SK-N-SH (cell line): ENCODE measurements around the gene CLEC7A.

Experiments
- EZH2phosphoT487 ChIP-seq: fragments of 200-600 bp; sonication (generic); IDR thresholded peaks from 2 replicates; pipeline ENCODE4 v1.6.1; 2017; ENCODE audit warnings: low read depth, mixed run types, mild to moderate bottlenecking, antibody characterized with exemption, moderate library complexity, borderline replicate concordance
- POLR2AphosphoS5 ChIP-seq: IDR thresholded peaks from 2 replicates; pipeline ENCODE4 v1.6.1; 2012; ENCODE audit warnings: low read depth, low read length
- RFX5 ChIP-seq: IDR thresholded peaks from 2 replicates; pipeline ENCODE4 v1.6.1; 2012; ENCODE audit warnings: mild to moderate bottlenecking, improper control_type of control experiment, low read length
- USF2 ChIP-seq: fragments of 150-350 bp; IDR thresholded peaks from 2 replicates; pipeline ENCODE4 v1.6.1; 2017; ENCODE audit warnings: antibody characterized with exemption, low read length, low read depth, borderline replicate concordance
- TF ChIP-seq, protein P1 (sequence below): fragments of 200-600 bp; sonication (generic); IDR thresholded peaks from 2 replicates; pipeline ENCODE4 v1.6.1; 2017; ENCODE audit warnings: antibody characterized with exemption, mild to moderate bottlenecking, moderate library complexity
- TF ChIP-seq, protein P2 (sequence below): IDR thresholded peaks from 2 replicates; pipeline ENCODE4 v1.6.1; 2012; ENCODE audit warnings: mild to moderate bottlenecking, low read depth, low read length, moderate library complexity

DNA sequence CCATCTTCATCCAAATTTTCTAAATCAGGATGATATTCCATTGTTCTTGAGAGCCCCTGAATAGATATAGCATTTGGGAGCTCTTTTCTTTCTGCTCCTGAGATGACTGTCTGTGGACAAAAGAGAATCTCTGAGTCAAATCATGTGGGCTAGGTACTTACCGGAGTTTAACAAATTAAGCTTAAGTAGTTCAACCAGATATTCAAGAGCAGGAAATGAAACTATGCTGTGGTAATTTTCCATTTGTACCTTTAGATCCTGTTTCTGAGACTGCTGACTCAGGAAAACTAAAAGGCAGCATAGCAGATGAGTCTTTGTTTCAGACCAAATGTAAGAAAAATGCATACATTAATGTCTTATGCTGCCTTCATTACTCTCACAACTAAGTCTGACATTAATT, at the start of gene CLEC7A:
- TF ChIP-seq POLR2AphosphoS5, result no peak
- TF ChIP-seq USF2, result no peak
- no peak for TF ChIP-seq EZH2phosphoT487
- TF ChIP-seq, protein P1, sequence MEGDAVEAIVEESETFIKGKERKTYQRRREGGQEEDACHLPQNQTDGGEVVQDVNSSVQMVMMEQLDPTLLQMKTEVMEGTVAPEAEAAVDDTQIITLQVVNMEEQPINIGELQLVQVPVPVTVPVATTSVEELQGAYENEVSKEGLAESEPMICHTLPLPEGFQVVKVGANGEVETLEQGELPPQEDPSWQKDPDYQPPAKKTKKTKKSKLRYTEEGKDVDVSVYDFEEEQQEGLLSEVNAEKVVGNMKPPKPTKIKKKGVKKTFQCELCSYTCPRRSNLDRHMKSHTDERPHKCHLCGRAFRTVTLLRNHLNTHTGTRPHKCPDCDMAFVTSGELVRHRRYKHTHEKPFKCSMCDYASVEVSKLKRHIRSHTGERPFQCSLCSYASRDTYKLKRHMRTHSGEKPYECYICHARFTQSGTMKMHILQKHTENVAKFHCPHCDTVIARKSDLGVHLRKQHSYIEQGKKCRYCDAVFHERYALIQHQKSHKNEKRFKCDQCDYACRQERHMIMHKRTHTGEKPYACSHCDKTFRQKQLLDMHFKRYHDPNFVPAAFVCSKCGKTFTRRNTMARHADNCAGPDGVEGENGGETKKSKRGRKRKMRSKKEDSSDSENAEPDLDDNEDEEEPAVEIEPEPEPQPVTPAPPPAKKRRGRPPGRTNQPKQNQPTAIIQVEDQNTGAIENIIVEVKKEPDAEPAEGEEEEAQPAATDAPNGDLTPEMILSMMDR, result no peak
- TF ChIP-seq RFX5, result no peak
- TF ChIP-seq, protein P2, sequence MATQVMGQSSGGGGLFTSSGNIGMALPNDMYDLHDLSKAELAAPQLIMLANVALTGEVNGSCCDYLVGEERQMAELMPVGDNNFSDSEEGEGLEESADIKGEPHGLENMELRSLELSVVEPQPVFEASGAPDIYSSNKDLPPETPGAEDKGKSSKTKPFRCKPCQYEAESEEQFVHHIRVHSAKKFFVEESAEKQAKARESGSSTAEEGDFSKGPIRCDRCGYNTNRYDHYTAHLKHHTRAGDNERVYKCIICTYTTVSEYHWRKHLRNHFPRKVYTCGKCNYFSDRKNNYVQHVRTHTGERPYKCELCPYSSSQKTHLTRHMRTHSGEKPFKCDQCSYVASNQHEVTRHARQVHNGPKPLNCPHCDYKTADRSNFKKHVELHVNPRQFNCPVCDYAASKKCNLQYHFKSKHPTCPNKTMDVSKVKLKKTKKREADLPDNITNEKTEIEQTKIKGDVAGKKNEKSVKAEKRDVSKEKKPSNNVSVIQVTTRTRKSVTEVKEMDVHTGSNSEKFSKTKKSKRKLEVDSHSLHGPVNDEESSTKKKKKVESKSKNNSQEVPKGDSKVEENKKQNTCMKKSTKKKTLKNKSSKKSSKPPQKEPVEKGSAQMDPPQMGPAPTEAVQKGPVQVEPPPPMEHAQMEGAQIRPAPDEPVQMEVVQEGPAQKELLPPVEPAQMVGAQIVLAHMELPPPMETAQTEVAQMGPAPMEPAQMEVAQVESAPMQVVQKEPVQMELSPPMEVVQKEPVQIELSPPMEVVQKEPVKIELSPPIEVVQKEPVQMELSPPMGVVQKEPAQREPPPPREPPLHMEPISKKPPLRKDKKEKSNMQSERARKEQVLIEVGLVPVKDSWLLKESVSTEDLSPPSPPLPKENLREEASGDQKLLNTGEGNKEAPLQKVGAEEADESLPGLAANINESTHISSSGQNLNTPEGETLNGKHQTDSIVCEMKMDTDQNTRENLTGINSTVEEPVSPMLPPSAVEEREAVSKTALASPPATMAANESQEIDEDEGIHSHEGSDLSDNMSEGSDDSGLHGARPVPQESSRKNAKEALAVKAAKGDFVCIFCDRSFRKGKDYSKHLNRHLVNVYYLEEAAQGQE, result no peak
